ENCODE results near the gene CD160. TPM values are rescaled to one million over a fixed set of nuclear protein-coding genes. Genes with fewer than 3 reads are reported as not detected.

The CD160 gene
- total and polyA plus RNA-seq, 4 donors: 0.21 to 0.63 (median 0.52) TPM

DNA sequence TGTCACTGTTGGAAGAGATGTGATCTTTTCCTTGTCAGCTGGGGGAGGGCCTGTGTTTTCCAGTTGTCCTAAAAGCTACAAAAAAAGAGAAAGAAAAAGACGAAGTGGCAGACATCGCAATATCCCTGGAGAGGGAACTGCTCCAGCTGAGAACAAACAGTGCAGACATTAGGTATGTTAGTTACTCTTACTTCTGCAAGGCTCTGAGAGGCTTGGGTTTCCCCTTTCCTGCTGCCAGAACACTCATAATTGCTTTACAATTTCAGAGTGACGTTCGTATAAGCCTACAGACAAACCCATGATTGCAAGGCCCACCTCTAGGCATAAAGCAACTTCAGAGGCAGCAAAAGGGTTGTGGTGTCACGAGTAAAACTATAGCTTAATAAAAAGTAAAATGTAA, 31.1 kb downstream of the CD160 start:
- no peak for ATAC-seq (ENCODE audit: insufficient read depth, low FRiP score)
- 50 to 76% methylated on average over 5 of the region's 5 CpGs for WGBS, 2 donors
- H3K36me3 ChIP-seq (ENCODE audit: control insufficient read depth in 4 of 4, insufficient read depth in 4 of 4, low read length in 4 of 4): peaks cover 13 to 58% (median 27%) of the 10 kb centered on the region in 4 donors

DNA sequence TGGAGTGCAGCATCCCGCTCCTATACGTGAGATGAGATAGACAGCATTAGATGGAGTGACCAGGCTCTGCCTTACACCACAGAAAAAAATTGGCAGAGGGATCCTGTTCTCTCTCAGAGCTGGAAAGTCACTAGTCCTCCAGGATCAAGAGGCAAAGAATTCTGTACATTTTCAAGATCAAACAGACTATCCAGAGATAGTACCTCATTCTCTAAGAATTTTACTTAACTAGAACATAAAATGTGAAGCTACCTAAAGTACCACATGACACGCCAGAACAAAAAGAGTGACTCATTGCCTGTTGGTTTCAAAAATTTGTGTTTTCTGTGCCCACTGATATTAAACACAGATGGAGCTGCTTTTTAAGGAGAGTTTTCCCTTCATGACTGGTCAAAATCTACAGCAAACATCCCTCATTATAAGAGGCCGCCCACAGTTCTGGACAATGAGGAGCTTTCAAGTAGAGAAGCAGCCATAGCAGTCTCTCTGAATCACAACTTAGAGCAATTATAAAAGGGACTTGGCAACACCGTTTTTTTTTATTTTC, 32.3 kb downstream of the CD160 start:
- Histone ChIP-seq H3K4me1 (ENCODE audit: control insufficient read depth in 5 of 5, insufficient read depth in 5 of 5, low read length in 5 of 5) (peaks cover 0 to 2% (median 0%) of the 10 kb centered on the region in 5 donors), H3K9me3 (ENCODE audit: control insufficient read depth in 4 of 4, insufficient read depth in 3 of 4, low read length in 3 of 4) (no peaks in the 10 kb centered on the region), H3K4me3 (no peak overlapping the region), H3K27me3 (ENCODE audit: control insufficient read depth in 3 of 3, insufficient read depth in 3 of 3, low read length in 2 of 3) (no peaks in the 10 kb centered on the region), H3K27ac (ENCODE audit: low read depth in 1 of 2, low read length in 1 of 2) (no peak overlapping the region), H3K36me3 (ENCODE audit: control insufficient read depth in 4 of 4, insufficient read depth in 4 of 4, low read length in 4 of 4) (peaks cover 11 to 51% (median 27%) of the 10 kb centered on the region in 4 donors), H3K9ac (ENCODE audit: insufficient read depth in 1 of 2, low read length in 2 of 2) (no peak overlapping the region)
- TF ChIP-seq CTCF (IDR thresholded peaks at IDR 0.05; ENCODE audit: control extremely low read depth, extremely low read depth): no peak
- no peak for ATAC-seq (ENCODE audit: insufficient read depth, low FRiP score)
- no peak for DNase-seq
- 82 to 88% methylated on average over 5 of the region's 5 CpGs for WGBS, 2 donors

More for the DNA sequence above, 31.1 kb downstream of the CD160 start:
- H3K4me1 ChIP-seq (ENCODE audit: control insufficient read depth in 5 of 5, insufficient read depth in 5 of 5, low read length in 5 of 5): peaks cover 0 to 2% (median 0%) of the 10 kb centered on the region in 5 donors
- H3K4me3 ChIP-seq: no peak overlapping the region
- no peak for DNase-seq
- no peaks in the 10 kb centered on the region for H3K9me3 ChIP-seq (ENCODE audit: control insufficient read depth in 4 of 4, insufficient read depth in 3 of 4, low read length in 3 of 4)
- no peaks in the 10 kb centered on the region for H3K27me3 ChIP-seq (ENCODE audit: control insufficient read depth in 3 of 3, insufficient read depth in 3 of 3, low read length in 2 of 3)
- no peak for TF ChIP-seq CTCF (IDR thresholded peaks at IDR 0.05; ENCODE audit: control extremely low read depth, extremely low read depth)
- H3K9ac ChIP-seq (ENCODE audit: insufficient read depth in 1 of 2, low read length in 2 of 2): no peak overlapping the region
- H3K27ac ChIP-seq (ENCODE audit: low read depth in 1 of 2, low read length in 1 of 2): no peak overlapping the region

GRCh38 chr1:145757420-145757819, 38.1 kb downstream of the CD160 start:
- Histone ChIP-seq H3K4me1 (ENCODE audit: control insufficient read depth in 5 of 5, insufficient read depth in 5 of 5, low read length in 5 of 5) (peaks cover 0 to 16% (median 0%) of the 10 kb centered on the region in 5 donors), H3K36me3 (ENCODE audit: control insufficient read depth in 4 of 4, insufficient read depth in 4 of 4, low read length in 4 of 4) (peaks cover 0 to 23% (median 10%) of the 10 kb centered on the region in 4 donors), H3K4me3 (no peak overlapping the region), H3K27me3 (ENCODE audit: control insufficient read depth in 3 of 3, insufficient read depth in 3 of 3, low read length in 2 of 3) (no peaks in the 10 kb centered on the region), H3K9me3 (ENCODE audit: control insufficient read depth in 4 of 4, insufficient read depth in 3 of 4, low read length in 3 of 4) (no peaks in the 10 kb centered on the region), H3K9ac (ENCODE audit: insufficient read depth in 1 of 2, low read length in 2 of 2) (no peak overlapping the region), H3K27ac (ENCODE audit: low read depth in 1 of 2, low read length in 1 of 2) (no peak overlapping the region)
- TF ChIP-seq CTCF (IDR thresholded peaks at IDR 0.05; ENCODE audit: control extremely low read depth, extremely low read depth): no peak
- no peak for DNase-seq
- WGBS, 2 donors: 97 to 98% methylated on average over 2 of the region's 2 CpGs
- no peak for ATAC-seq (ENCODE audit: insufficient read depth, low FRiP score)

- ATAC-seq (ENCODE audit: insufficient read depth, low FRiP score) (no peak), DNase-seq (no peak)
- no peak overlapping the region for H3K9ac ChIP-seq (ENCODE audit: insufficient read depth in 1 of 2, low read length in 2 of 2)
- peaks cover 0 to 20% (median 10%) of the 10 kb centered on the region in 4 donors for H3K36me3 ChIP-seq (ENCODE audit: control insufficient read depth in 4 of 4, insufficient read depth in 4 of 4, low read length in 4 of 4)
- no peak overlapping the region for H3K27ac ChIP-seq (ENCODE audit: low read depth in 1 of 2, low read length in 1 of 2)
- no peaks in the 10 kb centered on the region for H3K27me3 ChIP-seq (ENCODE audit: control insufficient read depth in 3 of 3, insufficient read depth in 3 of 3, low read length in 2 of 3)
- H3K4me1 ChIP-seq (ENCODE audit: control insufficient read depth in 5 of 5, insufficient read depth in 5 of 5, low read length in 5 of 5): peaks cover 0 to 16% (median 0%) of the 10 kb centered on the region in 5 donors
- no peak for TF ChIP-seq CTCF (IDR thresholded peaks at IDR 0.05; ENCODE audit: control extremely low read depth, extremely low read depth)
- 93 to 98% methylated on average over 1 of the region's 1 CpG for WGBS, 2 donors
- no peaks in the 10 kb centered on the region for H3K9me3 ChIP-seq (ENCODE audit: control insufficient read depth in 4 of 4, insufficient read depth in 3 of 4, low read length in 3 of 4)
- H3K4me3 ChIP-seq: no peak overlapping the region
These were observed 38.8 kb downstream of the CD160 start for GRCh38 chr1:145758116-145758515.

All from lung (tissue), 12 donors.